Osteoblast (primary cell): ENCODE results near the gene NSMCE4A. TPM values are rescaled to one million over a fixed set of nuclear protein-coding genes. Genes with fewer than 3 reads are reported as not detected.

ENCODE experiments used
- DNase-seq: peaks from one replicate; pipeline ENCODE4 v3.0.0; 2011; ENCODE audit warnings: low spot score, mixed read lengths; ENCODE audit not compliant: insufficient read length; ENCODE audit errors: missing footprints
- H2AFZ ChIP-seq: 2 replicates; pipeline ENCODE4 v1.6.0; 2011; ENCODE audit warnings: mild to moderate bottlenecking, low read length
- H3K27ac ChIP-seq: 2 replicates; pipeline ENCODE4 v1.5.1; 2011; ENCODE audit warnings: mild to moderate bottlenecking, low read depth, low read length, moderate library complexity
- H3K27me3 ChIP-seq: 2 replicates; pipeline ENCODE4 v1.6.0; 2012; ENCODE audit warnings: mild to moderate bottlenecking, control low read depth, inconsistent platforms, low read length, moderate library complexity; ENCODE audit not compliant: insufficient read depth
- H3K36me3 ChIP-seq: 2 replicates; pipeline ENCODE4 v1.5.1; 2011; ENCODE audit warnings: mild to moderate bottlenecking, low read length, control low read depth, moderate library complexity; ENCODE audit not compliant: insufficient read depth
- H3K4me1 ChIP-seq: 2 replicates; pipeline ENCODE4 v1.5.1; 2011; ENCODE audit warnings: mild to moderate bottlenecking, low read length, control low read depth, moderate library complexity; ENCODE audit not compliant: insufficient read depth
- H3K4me2 ChIP-seq: 2 replicates; pipeline ENCODE4 v1.6.0; 2011; ENCODE audit warnings: mild to moderate bottlenecking, low read length; ENCODE audit not compliant: insufficient read depth
- H3K4me3 ChIP-seq: fragments of 200-600 bp; sonication (generic); 3 replicates; pipeline ENCODE4 v1.5.1; 2012; ENCODE audit warnings: mild to moderate bottlenecking, low read length, inconsistent platforms; ENCODE audit not compliant: insufficient read depth
- H3K79me2 ChIP-seq: 2 replicates; pipeline ENCODE4 v1.6.0; 2012; ENCODE audit warnings: mild to moderate bottlenecking, low read length, control low read depth, inconsistent platforms; ENCODE audit not compliant: insufficient read depth
- H3K9me3 ChIP-seq: 2 replicates; pipeline ENCODE4 v1.5.1; 2011; ENCODE audit warnings: low read depth, low read length, control low read depth
- H4K20me1 ChIP-seq: 2 replicates; pipeline ENCODE4 v1.6.0; 2012; ENCODE audit warnings: mild to moderate bottlenecking, low read length, control low read depth; ENCODE audit not compliant: insufficient read depth
- CTCF ChIP-seq: IDR thresholded peaks from 2 replicates; pipeline ENCODE4 v1.5.1; 2011; ENCODE audit warnings: mild to moderate bottlenecking, low read depth, low read length, moderate library complexity; ENCODE audit errors: extremely low read depth
- total RNA-seq: library from RNA; depleted of rRNA; stranded (reverse); fragments of >200 nt; gene quantifications from 2 replicates; pipeline ENCODE4 v1.2.3, GENCODE V29; 2012

The NSMCE4A gene
- total RNA-seq, 1 donor, result 25.7 TPM

- DNase-seq, result no peak
- Histone ChIP-seq H3K27ac (no peak overlapping the region), H3K36me3 (no peaks in the 10 kb centered on the region), H3K4me1 (no peaks in the 10 kb centered on the region), H4K20me1 (no peaks in the 10 kb centered on the region), H3K79me2 (no peaks in the 10 kb centered on the region), H3K9me3 (peaks cover 5% of the 10 kb centered on the region), H3K27me3 (no peaks in the 10 kb centered on the region), H3K4me2 (no peak overlapping the region), H3K4me3 (no peak overlapping the region), H2AFZ (no peak overlapping the region)
- TF ChIP-seq CTCF, result no peak
These were observed 6.3 kb upstream of the NSMCE4A start for GRCh38 chr10:121981346-121981745.

DNA sequence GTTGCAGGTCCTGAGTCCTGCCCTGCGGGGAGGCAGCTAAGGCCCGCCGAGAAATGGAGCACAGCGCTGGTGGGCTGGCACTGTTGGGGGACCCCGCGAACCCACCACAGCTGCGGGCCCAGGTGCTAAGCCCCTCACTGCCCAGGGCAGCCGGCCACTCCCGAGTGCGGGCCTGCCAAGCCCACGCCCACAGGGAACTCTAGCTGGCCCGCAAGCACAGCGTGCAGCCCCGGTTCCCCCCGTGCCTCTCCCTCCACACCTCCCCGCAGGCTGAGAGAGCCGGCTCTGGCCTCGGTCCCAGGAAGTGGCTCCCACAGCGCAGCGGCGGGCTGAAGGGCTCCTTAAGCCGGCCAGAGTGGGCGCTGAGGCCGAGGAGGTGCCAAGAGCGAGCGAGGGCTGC lies 3.5 kb upstream of the NSMCE4A start:
- Histone ChIP-seq H3K79me2 (peaks cover 8% of the 10 kb centered on the region), H3K4me2 (no peak overlapping the region), H3K9me3 (no peaks in the 10 kb centered on the region), H3K27ac (no peak overlapping the region), H4K20me1 (peaks cover 2% of the 10 kb centered on the region), H3K36me3 (no peaks in the 10 kb centered on the region), H3K4me1 (peaks cover 10% of the 10 kb centered on the region), H3K27me3 (no peaks in the 10 kb centered on the region), H2AFZ (no peak overlapping the region), H3K4me3 (no peak overlapping the region)
- TF ChIP-seq CTCF, result no peak
- no peak for DNase-seq

GRCh38 chr10:121976607-121977006 lies 1.6 kb upstream of the NSMCE4A start:
- Histone ChIP-seq H2AFZ (no peak overlapping the region), H4K20me1 (peaks cover 3% of the 10 kb centered on the region), H3K4me3 (no peak overlapping the region), H3K4me2 (no peak overlapping the region), H3K36me3 (no peaks in the 10 kb centered on the region), H3K9me3 (no peaks in the 10 kb centered on the region), H3K27me3 (no peaks in the 10 kb centered on the region), H3K27ac (no peak overlapping the region), H3K79me2 (peaks cover 16% of the 10 kb centered on the region), H3K4me1 (peaks cover 14% of the 10 kb centered on the region)
- DNase-seq, result peak; percentile 80
- no peak for TF ChIP-seq CTCF

DNA sequence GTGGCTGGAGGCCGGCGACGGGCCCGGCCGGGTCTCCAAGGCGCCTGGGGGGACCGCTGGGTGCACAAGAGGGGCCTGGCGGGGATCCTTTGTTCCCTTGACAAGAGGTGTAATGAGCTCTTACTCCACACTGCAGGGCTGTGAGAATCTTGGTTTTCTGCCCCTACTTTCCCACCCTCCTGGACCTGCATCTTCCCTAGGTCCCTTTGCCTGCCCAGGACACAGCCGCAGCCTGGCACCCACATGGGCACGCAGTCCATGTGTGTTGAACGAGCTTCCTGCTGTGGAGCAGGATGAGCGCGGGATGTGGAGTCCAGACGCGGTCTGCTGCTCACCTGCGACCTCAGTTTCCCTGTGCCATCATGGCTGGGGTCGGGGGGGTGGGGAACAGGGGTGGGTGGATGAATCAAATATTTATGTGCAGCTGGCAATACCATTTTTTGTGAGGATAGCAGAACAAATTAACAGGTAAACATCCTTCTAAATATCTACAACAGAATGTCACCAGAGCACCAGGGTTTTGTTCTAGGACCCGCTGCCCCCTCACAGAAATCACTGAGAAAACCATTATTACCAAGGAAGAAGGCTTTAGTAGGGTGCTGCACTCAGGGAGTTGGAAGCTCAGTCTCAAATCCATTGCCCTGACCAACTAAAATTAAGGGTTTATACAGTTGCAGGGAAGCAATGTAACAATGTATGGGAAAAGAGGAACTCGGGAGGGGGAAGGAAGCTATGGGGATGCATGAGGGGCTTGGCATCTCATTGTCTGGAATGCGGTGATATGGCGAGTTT lies 474 bp upstream of the NSMCE4A start:
- Histone ChIP-seq H3K9me3 (no peaks in the 10 kb centered on the region), H2AFZ (peak overlapping the region; percentile 94), H3K36me3 (peaks cover under 1% of the 10 kb centered on the region), H3K27ac (no peak overlapping the region), H3K4me3 (peak overlapping the region; percentile 89), H4K20me1 (peaks cover 3% of the 10 kb centered on the region), H3K4me1 (peaks cover 14% of the 10 kb centered on the region), H3K4me2 (peak overlapping the region; percentile 95), H3K79me2 (peaks cover 16% of the 10 kb centered on the region), H3K27me3 (no peaks in the 10 kb centered on the region)
- DNase-seq, result no peak
- TF ChIP-seq CTCF, result peak; percentile 60
